ENCODE data around the gene KIF26B.

Gene KIF26B

GRCh38 chr1:245488346-245489129 is 333.8 kb downstream of the KIF26B start:
- DNase-seq (ENCODE audit: low read depth), result no peak
- no peak for TF ChIP-seq CTCF (conservative IDR thresholded peaks at IDR 0.05; ENCODE audit: low read length)

GRCh38 chr1:245489838-245490237 is 335.1 kb downstream of the KIF26B start:
- no peak overlapping the region for H3K4me3 ChIP-seq (ENCODE audit: low read length)
- TF ChIP-seq CTCF (conservative IDR thresholded peaks at IDR 0.05; ENCODE audit: low read length), result no peak

More at GRCh38 chr1:245488346-245489129, 333.8 kb downstream of the KIF26B start:
- H3K4me3 ChIP-seq (ENCODE audit: low read length), result no peak overlapping the region

GRCh38 chr1:245493029-245493428 is 338.2 kb downstream of the KIF26B start:
- peak; percentile 22 for TF ChIP-seq CTCF (conservative IDR thresholded peaks at IDR 0.05; ENCODE audit: low read length)
- no peak for DNase-seq (ENCODE audit: low read depth)
- no peak overlapping the region for H3K4me3 ChIP-seq (ENCODE audit: low read length)

More at GRCh38 chr1:245489838-245490237, 335.1 kb downstream of the KIF26B start:
- no peak for DNase-seq (ENCODE audit: low read depth)

- no peak overlapping the region for H3K4me3 ChIP-seq (ENCODE audit: low read length)
- TF ChIP-seq CTCF (conservative IDR thresholded peaks at IDR 0.05; ENCODE audit: low read length), result no peak
These were observed 340.9 kb downstream of the KIF26B start for GRCh38 chr1:245495681-245496080.

GRCh38 chr1:245500546-245500945 is 345.8 kb downstream of the KIF26B start:
- peak; percentile 96 for DNase-seq (ENCODE audit: low read depth)
- H3K4me3 ChIP-seq (ENCODE audit: low read length), result no peak overlapping the region
- TF ChIP-seq CTCF (conservative IDR thresholded peaks at IDR 0.05; ENCODE audit: low read length), result peak; percentile 30; the same call in 1 of the 2 replicates

More at GRCh38 chr1:245495681-245496080, 340.9 kb downstream of the KIF26B start:
- DNase-seq (ENCODE audit: low read depth), result no peak

- no peak for TF ChIP-seq CTCF (conservative IDR thresholded peaks at IDR 0.05; ENCODE audit: low read length)
- no peak overlapping the region for H3K4me3 ChIP-seq (ENCODE audit: low read length)
- DNase-seq (ENCODE audit: low read depth), result no peak
These were observed 346.8 kb downstream of the KIF26B start for GRCh38 chr1:245501633-245502032.

GRCh38 chr1:245503548-245503947 is 348.8 kb downstream of the KIF26B start:
- TF ChIP-seq CTCF (conservative IDR thresholded peaks at IDR 0.05; ENCODE audit: low read length), result no peak
- H3K4me3 ChIP-seq (ENCODE audit: low read length), result no peak overlapping the region
- no peak for DNase-seq (ENCODE audit: low read depth)

Data from AG10803 (cell line).